DOHH2 (cell line): Measurements from ENCODE around the gene KCNK7.

ENCODE experiments used
- EZH2phosphoT487 ChIP-seq: fragments of 200-600 bp; sonication (generic); IDR thresholded peaks from 2 replicates; pipeline ENCODE4 v1.6.1; 2017; ENCODE audit warnings: borderline replicate concordance, mild to moderate bottlenecking, antibody characterized with exemption, low read length, moderate library complexity, mixed read lengths
- TF ChIP-seq, protein P1 (sequence below): fragments of 200-600 bp; sonication (generic); IDR thresholded peaks from one replicate; pipeline ENCODE4 v1.5.1; 2014; ENCODE audit warnings: antibody characterized with exemption, mild to moderate bottlenecking, low read depth, low read length; ENCODE audit not compliant: poor library complexity, severe bottlenecking

DNA sequence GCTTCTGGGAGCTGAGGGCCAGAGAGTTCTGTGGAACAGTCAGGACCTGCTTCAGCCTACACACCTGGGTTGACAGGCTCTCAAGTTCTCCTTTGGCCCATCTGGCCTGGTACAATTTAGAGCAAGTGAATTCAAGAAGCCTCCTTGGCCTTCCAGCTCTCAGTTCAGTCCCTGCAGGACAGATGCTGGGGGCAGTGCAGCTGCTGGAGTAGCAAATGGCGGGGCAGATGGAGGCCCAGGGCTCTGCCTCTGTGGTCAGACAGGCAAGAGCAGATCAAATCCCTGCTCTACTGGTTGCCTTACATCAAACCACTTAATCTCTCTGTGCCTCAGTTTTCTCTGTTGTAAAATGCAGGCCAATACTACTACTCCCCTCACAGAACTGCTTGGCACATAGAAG is 8.7 kb upstream of the KCNK7 start:
- TF ChIP-seq, protein P1, sequence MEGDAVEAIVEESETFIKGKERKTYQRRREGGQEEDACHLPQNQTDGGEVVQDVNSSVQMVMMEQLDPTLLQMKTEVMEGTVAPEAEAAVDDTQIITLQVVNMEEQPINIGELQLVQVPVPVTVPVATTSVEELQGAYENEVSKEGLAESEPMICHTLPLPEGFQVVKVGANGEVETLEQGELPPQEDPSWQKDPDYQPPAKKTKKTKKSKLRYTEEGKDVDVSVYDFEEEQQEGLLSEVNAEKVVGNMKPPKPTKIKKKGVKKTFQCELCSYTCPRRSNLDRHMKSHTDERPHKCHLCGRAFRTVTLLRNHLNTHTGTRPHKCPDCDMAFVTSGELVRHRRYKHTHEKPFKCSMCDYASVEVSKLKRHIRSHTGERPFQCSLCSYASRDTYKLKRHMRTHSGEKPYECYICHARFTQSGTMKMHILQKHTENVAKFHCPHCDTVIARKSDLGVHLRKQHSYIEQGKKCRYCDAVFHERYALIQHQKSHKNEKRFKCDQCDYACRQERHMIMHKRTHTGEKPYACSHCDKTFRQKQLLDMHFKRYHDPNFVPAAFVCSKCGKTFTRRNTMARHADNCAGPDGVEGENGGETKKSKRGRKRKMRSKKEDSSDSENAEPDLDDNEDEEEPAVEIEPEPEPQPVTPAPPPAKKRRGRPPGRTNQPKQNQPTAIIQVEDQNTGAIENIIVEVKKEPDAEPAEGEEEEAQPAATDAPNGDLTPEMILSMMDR: no peak
- TF ChIP-seq EZH2phosphoT487: no peak
